ENCODE measurements around the gene MCEMP1.

- TF ChIP-seq REST (IDR thresholded peaks at IDR 0.05; ENCODE audit: insufficient read depth in 1 of 2, low read depth in 2 of 2, low read length in 2 of 2): no peak
- TF ChIP-seq FOXP2 (optimal IDR thresholded peaks at IDR 0.05; ENCODE audit: borderline replicate concordance, extremely low read depth, extremely low read length, insufficient read depth): no peak
These were observed 31.0 kb upstream of the MCEMP1 start for GRCh38 chr19:7645656-7646425.

All from PFSK-1 (cell line).